Cardiac muscle cell (in vitro differentiated cells and primary cell): ENCODE results near the gene SLC25A51. TPM values are rescaled to one million over a fixed set of nuclear protein-coding genes. Genes with fewer than 3 reads are reported as not detected.

ENCODE experiments used
- DNase-seq, 2 donors: peaks; one replicate each; pipeline versions ENCODE4 v3.0.0 to v3.0.0-alpha.2; 2010 to 2017; ENCODE audit warnings: low read depth in 1 of 2, low spot score in 1 of 2
- H3K27ac ChIP-seq: fragments of 200-600 bp; sonication (generic); 2 replicates; pipeline ENCODE4 v1.5.1; 2016
- H3K27me3 ChIP-seq: fragments of 200-600 bp; sonication (generic); 2 replicates; pipeline ENCODE4 v1.6.0; 2016; ENCODE audit warnings: control low read depth
- H3K36me3 ChIP-seq: fragments of 200-600 bp; sonication (generic); 2 replicates; pipeline ENCODE4 v1.5.1; 2016; ENCODE audit warnings: control low read depth
- H3K4me1 ChIP-seq: fragments of 200-600 bp; sonication (generic); 2 replicates; pipeline ENCODE4 v1.8.1; 2017; ENCODE audit warnings: low read depth, mild to moderate bottlenecking, mixed run types
- H3K4me3 ChIP-seq: fragments of 200-600 bp; sonication (generic); 2 replicates; pipeline ENCODE4 v1.5.1; 2016; ENCODE audit warnings: mild to moderate bottlenecking
- H3K9me3 ChIP-seq: fragments of 200-600 bp; sonication (generic); 2 replicates; pipeline ENCODE4 v1.5.1; 2017; ENCODE audit warnings: low read depth, mild to moderate bottlenecking, control low read depth
- CTCF ChIP-seq: IDR thresholded peaks from 2 replicates; pipeline ENCODE4 v1.5.1; 2012; ENCODE audit warnings: low read depth, mild to moderate bottlenecking, low read length
- polyA plus RNA-seq: library from polyadenylated mRNA; unstranded; fragments of >200 nt; fragmentation: Nextera tagmentation; extraction: Ambion mirVana; gene quantifications from 2 replicates; pipeline ENCODE4 v1.2.1, GENCODE V29; 2016
- total RNA-seq: library from RNA; depleted of rRNA; stranded (reverse); fragments of >200 nt; gene quantifications from 2 replicates; pipeline ENCODE4 v1.2.3, GENCODE V29; 2016

Gene SLC25A51
- total and polyA plus RNA-seq, 2 experiments from 2014 or later, result 14.1 to 21.1 TPM

DNA sequence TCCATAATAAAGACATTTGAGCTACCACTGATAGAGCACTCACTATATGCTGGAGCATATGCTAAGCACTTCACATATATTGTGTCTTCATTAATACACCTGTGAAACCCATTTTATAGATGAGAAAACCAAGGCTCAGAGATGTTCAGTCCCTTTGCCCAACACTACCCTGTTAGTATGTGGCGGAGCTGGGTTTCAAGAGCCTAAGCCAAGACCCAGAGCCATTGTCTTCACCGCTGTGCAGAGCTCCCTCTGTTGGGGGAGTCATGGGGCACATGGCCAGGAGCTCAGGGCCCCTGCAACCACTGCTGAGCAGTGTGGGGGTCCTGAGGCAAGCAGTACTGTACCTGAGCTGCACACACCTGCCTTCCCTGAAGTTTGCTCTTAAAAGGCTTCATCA is 37.3 kb upstream of the SLC25A51 start:
- Histone ChIP-seq H3K36me3 (no peaks in the 10 kb centered on the region), H3K4me3 (no peak overlapping the region), H3K27me3 (no peaks in the 10 kb centered on the region), H3K4me1 (peaks cover 57% of the 10 kb centered on the region), H3K9me3 (no peaks in the 10 kb centered on the region), H3K27ac (no peak overlapping the region)
- no peak for TF ChIP-seq CTCF
- DNase-seq, result no peak

DNA sequence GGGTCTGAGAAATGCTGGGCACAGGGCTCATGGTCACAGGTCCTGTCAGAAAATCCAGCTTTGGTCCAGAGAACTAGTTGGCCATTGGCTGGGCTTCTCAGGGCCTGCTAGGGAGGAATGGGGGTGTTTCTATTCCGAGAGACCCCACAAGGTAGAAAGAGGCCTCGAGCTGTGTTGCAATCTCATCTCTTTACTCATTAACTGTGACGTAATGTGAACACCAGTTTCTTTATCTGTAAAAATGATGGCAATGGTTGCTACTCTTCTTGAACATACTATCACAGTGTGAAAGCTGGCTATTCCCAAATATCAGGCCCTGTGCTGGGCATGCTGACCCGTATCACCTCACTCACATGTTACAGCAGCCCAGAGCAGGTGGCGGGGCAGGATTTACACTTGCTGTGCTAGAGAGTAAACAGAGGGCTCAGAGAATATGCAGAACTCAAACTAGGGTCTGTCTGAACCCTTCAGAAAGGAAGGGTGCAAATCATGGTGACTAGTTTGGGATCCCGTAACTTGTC is 35.7 kb upstream of the SLC25A51 start:
- H3K36me3 ChIP-seq, result no peaks in the 10 kb centered on the region
- TF ChIP-seq CTCF, result no peak

DNA sequence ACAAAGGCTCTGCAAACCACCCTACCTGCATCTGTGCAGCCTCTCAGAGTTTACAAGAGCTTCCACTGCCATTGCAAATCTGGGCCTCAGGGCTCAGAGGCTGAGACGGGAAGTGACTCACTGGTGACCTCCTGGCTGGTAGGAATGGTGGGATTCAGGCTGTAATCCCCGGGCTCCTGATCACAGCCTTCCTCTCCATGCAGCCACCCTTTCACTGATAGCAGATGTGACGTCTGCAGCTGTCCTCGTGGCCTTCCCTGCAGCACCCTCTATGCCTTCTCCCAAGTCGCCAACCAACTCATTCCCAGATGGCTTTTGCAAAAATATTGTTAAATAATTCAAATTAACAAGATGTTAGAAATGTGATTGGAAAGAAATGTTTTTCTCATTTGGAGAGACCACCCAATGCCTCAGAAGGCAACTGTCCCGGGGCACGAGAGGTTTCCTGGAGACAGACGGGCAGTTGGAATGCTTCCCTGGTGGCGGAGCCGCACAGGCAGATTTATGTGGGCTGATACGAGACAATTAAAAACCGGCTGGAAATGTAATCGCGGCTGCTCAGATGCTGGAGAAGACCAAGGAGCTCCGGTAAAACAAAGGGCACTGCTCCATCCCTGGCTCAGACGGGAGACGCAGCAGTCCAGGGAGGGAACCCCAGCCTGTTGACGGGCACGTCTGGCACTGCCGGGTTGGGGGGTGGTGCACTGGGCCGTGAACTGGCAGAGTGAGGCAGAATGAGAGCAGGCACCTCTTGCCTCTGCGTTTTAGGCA is 34.4 kb upstream of the SLC25A51 start:
- Histone ChIP-seq H3K4me1 (peaks cover 37% of the 10 kb centered on the region), H3K27me3 (no peaks in the 10 kb centered on the region), H3K27ac (peak overlapping the region; percentile 44), H3K4me3 (no peak overlapping the region), H3K9me3 (no peaks in the 10 kb centered on the region), H3K36me3 (no peaks in the 10 kb centered on the region)
- DNase-seq, result peak in 1 of 2 donors; percentile 77
- no peak for TF ChIP-seq CTCF

More for the DNA sequence above, 35.7 kb upstream of the SLC25A51 start:
- Histone ChIP-seq H3K9me3 (no peaks in the 10 kb centered on the region), H3K27ac (no peak overlapping the region), H3K4me1 (peaks cover 48% of the 10 kb centered on the region), H3K27me3 (no peaks in the 10 kb centered on the region), H3K4me3 (no peak overlapping the region)
- peak in 1 of 2 donors; percentile 57 for DNase-seq

- H3K4me3 ChIP-seq, result no peak overlapping the region
- TF ChIP-seq CTCF, result no peak
- H3K27me3 ChIP-seq, result no peaks in the 10 kb centered on the region
- H3K36me3 ChIP-seq, result no peaks in the 10 kb centered on the region
- peaks cover 29% of the 10 kb centered on the region for H3K4me1 ChIP-seq
- DNase-seq, result no peak
- no peaks in the 10 kb centered on the region for H3K9me3 ChIP-seq
- H3K27ac ChIP-seq, result peak overlapping the region; percentile 44
Measured at GRCh38 chr9:37937366-37937765, 33.4 kb upstream of the SLC25A51 start.

DNA sequence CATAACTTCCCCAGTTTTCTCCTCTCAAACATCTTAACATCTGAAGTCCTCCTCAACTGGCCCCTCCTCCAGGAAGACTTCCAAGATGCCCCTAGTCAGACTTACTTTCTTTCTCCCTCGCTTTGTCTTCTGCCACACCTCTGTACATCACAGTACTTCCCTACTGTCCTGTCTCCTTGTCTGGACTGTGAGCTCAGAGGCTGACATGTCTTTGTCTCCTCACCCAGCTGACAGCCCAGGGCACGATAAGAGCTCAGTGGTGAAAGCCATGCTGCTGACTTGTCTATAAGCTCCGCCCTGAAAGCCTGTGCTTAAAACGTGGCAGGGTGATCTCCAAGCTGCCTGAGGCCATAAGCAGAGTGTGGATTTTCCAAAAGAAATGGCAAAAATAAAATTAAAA is 33.0 kb upstream of the SLC25A51 start:
- peaks cover 25% of the 10 kb centered on the region for H3K4me1 ChIP-seq
- H3K36me3 ChIP-seq, result no peaks in the 10 kb centered on the region
- TF ChIP-seq CTCF, result no peak
- H3K9me3 ChIP-seq, result no peaks in the 10 kb centered on the region
- peak; percentile 73 to 77 for DNase-seq
- no peak overlapping the region for H3K4me3 ChIP-seq
- peak overlapping the region; percentile 44 for H3K27ac ChIP-seq
- no peaks in the 10 kb centered on the region for H3K27me3 ChIP-seq
